Heart left ventricle (tissue), 13 donors: ENCODE measurements around the gene ARID3A.

Experiments
- POLR2A ChIP-seq, 2 donors: fragments of 450-650 bp; IDR thresholded peaks; one replicate each; pipeline ENCODE4 v1.6.1; 2017; ENCODE audit warnings: antibody characterized with exemption in 2 of 2, mild to moderate bottlenecking in 2 of 2, moderate library complexity in 2 of 2
- TF ChIP-seq, protein P1 (sequence below), 12 donors: fragments of 200-600 bp; sonication (generic) in 4 of 12; IDR thresholded peaks; one replicate each; pipeline versions ENCODE4 v1.5.0 to v1.8.0; 2018 to 2022; ENCODE audit warnings: antibody characterized with exemption in 12 of 12, mild to moderate bottlenecking in 5 of 12
- donor health status: ischemic (EF 13 %, LVEDD 7.1; RV severe dilation, severe dysfunction).
- donor health status: DM: no; HTN: yes; CAD: no.
- donor health status: DM: no; HTN: no; CAD: no.
- donor health status: ischemic (EF 25% LVEDD 6.9; RV normal size, moderate dysfunction).
- donor health status: ischemic (EF 25% LVEDD 5.7; RV mildly dilated, moderate dysfunction).
- donor health status: ischemic (EF 35%, LVEDD 5.7; RV mildly dilated, moderate dysfunction).
- donor health status: nonischemic (EF 11% LVEDD 7.7; RV severe dilation, severe dysfunction).
- donor health status: DM: yes; HTN: yes; CAD: no.
- donor health status: PGD.
- donor health status: ischemic (EF 29% LVEDD 5.4; RV normal size, mild dysfunction).
- donor health status: nonischemic (EF 23%, LVEDD 6.1; RV moderate dilation, normal function).

DNA sequence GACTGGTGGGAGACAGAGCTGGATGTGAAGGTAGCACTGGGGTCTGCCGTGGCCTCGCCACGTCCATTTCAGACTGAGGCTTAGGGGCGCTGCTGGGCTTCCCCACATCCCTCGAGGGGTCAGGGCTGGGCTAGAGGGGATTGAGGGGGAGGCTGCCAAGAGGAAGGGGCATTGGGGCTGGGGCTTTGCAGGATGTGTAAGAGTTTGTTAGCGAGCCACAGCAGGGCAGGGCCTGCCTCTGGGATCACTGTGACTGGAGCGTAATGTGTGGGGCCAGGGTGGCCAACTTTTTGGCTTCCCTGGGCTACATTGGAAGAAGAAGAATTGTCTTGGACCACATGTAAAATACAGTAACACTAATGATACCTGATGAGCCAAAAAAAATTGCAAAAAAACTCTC is 14.1 kb downstream of the ARID3A start:
- TF ChIP-seq, protein P1, sequence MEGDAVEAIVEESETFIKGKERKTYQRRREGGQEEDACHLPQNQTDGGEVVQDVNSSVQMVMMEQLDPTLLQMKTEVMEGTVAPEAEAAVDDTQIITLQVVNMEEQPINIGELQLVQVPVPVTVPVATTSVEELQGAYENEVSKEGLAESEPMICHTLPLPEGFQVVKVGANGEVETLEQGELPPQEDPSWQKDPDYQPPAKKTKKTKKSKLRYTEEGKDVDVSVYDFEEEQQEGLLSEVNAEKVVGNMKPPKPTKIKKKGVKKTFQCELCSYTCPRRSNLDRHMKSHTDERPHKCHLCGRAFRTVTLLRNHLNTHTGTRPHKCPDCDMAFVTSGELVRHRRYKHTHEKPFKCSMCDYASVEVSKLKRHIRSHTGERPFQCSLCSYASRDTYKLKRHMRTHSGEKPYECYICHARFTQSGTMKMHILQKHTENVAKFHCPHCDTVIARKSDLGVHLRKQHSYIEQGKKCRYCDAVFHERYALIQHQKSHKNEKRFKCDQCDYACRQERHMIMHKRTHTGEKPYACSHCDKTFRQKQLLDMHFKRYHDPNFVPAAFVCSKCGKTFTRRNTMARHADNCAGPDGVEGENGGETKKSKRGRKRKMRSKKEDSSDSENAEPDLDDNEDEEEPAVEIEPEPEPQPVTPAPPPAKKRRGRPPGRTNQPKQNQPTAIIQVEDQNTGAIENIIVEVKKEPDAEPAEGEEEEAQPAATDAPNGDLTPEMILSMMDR (IDR thresholded peaks at IDR 0.05) = no peak
- no peak for TF ChIP-seq POLR2A (IDR thresholded peaks at IDR 0.05)
